ENCODE measurements around the gene ADGRF4. TPM values are rescaled to one million over a fixed set of nuclear protein-coding genes. Genes with fewer than 3 reads are reported as not detected.

The ADGRF4 gene
- total RNA-seq, 1 donor from 2014 or later = not detected

DNA sequence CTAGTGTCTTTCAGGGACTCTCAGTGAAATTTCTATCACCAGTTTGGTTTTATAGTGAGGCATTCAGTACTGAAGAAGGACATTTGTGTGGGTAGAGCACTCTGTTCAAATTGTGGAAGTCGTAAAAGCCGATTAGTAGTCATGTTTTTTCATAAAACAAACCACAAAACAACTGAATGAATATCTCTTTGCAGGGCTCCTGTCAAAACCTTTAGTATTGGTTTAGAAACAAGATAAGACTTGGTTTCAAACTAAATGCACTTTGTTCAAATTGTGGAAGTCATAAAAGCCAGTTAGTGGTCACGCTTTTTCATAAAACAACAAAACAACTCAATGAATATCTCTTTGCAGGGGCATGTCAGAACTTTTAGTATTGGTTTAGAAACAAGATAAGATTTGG, 23.8 kb downstream of the ADGRF4 start:
- Mint-ChIP-seq H3K27me3 (ENCODE audit: low read depth) (no peaks in the 10 kb centered on the region), H3K27ac (ENCODE audit: unreplicated experiment) (no peak overlapping the region), H3K36me3 (ENCODE audit: low read depth) (no peaks in the 10 kb centered on the region), H3K9me3 (peaks cover 8% of the 10 kb centered on the region), H3K4me3 (no peak overlapping the region), H3K4me1 (no peaks in the 10 kb centered on the region)
- no peak for DNase-seq (ENCODE audit: low read depth, low spot score)
- TF ChIP-seq, protein P1, sequence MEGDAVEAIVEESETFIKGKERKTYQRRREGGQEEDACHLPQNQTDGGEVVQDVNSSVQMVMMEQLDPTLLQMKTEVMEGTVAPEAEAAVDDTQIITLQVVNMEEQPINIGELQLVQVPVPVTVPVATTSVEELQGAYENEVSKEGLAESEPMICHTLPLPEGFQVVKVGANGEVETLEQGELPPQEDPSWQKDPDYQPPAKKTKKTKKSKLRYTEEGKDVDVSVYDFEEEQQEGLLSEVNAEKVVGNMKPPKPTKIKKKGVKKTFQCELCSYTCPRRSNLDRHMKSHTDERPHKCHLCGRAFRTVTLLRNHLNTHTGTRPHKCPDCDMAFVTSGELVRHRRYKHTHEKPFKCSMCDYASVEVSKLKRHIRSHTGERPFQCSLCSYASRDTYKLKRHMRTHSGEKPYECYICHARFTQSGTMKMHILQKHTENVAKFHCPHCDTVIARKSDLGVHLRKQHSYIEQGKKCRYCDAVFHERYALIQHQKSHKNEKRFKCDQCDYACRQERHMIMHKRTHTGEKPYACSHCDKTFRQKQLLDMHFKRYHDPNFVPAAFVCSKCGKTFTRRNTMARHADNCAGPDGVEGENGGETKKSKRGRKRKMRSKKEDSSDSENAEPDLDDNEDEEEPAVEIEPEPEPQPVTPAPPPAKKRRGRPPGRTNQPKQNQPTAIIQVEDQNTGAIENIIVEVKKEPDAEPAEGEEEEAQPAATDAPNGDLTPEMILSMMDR (conservative IDR thresholded peaks at IDR 0.05) = no peak

DNA sequence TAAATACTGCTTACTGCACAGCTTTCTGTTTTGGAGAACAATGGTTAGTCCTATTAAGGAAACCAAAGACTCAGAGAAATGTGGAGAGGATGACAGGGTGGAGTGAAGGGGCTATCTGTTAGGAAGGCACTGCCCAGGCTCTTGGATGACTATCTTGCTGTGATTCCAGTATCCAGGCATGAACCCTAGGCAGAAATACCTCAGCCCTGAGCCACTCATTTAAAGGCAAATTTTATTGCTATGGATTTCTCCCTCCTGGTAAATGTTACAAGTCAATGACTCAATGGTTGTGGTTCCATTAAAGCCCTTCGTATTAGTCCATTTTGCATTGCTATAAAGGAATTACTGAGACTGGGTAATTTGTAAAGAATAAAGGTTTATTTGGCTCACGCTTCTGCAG, 25.9 kb downstream of the ADGRF4 start:
- DNase-seq (ENCODE audit: low read depth, low spot score) = no peak
- Mint-ChIP-seq H3K27ac (ENCODE audit: unreplicated experiment) (no peak overlapping the region), H3K4me3 (no peak overlapping the region), H3K9me3 (peaks cover 8% of the 10 kb centered on the region), H3K36me3 (ENCODE audit: low read depth) (no peaks in the 10 kb centered on the region), H3K27me3 (ENCODE audit: low read depth) (no peaks in the 10 kb centered on the region), H3K4me1 (no peaks in the 10 kb centered on the region)
- TF ChIP-seq, protein P1 (conservative IDR thresholded peaks at IDR 0.05) = no peak

DNA sequence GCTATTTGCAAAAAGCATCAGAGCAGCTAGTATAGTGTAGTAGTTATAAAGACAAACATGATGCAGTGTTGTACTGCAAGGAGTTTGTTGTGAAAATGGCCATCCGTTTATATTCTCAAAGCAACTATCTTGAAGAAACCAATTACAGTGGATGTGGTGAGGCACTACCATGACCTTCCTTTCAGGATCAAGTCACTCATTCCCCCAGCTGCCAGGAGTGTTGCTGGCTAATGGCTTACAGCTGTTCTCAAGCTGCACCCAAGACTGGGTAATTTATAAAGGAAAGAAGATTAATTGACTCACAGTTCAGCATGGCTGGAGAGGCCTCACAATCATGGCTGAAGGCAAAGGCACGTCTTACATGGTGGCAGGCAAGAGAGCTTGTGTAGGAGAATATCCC, 29.0 kb downstream of the ADGRF4 start:
- H3K9me3 Mint-ChIP-seq = no peaks in the 10 kb centered on the region
- TF ChIP-seq, protein P1 (conservative IDR thresholded peaks at IDR 0.05) = no peak
- no peaks in the 10 kb centered on the region for H3K27me3 Mint-ChIP-seq (ENCODE audit: low read depth)
- no peaks in the 10 kb centered on the region for H3K4me1 Mint-ChIP-seq
- H3K36me3 Mint-ChIP-seq (ENCODE audit: low read depth) = no peaks in the 10 kb centered on the region
- H3K27ac Mint-ChIP-seq (ENCODE audit: unreplicated experiment) = no peak overlapping the region
- no peak for DNase-seq (ENCODE audit: low read depth, low spot score)
- no peak overlapping the region for H3K4me3 Mint-ChIP-seq

DNA sequence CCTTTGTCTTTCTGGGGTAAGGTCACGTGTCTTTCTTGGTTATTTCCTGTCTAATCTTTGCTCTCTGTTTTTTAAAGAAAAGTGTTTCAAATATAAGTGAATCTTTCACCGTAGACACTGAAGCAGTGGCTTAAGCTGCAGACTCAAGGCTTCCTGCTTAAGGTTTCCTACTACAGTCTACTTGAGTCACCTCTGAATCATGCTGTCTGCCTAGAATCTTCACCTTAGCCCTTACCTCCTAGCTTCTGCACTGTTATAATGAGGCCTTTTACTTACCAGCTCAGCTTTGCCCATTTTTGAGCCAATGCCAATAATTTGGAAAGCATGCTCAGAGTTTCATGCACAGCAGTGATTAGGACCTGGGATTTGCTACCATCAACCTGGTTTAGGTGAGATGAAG, 30.6 kb downstream of the ADGRF4 start:
- H3K36me3 Mint-ChIP-seq (ENCODE audit: low read depth) = no peaks in the 10 kb centered on the region
- H3K27me3 Mint-ChIP-seq (ENCODE audit: low read depth) = no peaks in the 10 kb centered on the region
- H3K4me3 Mint-ChIP-seq = no peak overlapping the region
- H3K4me1 Mint-ChIP-seq = no peaks in the 10 kb centered on the region
- no peak overlapping the region for H3K27ac Mint-ChIP-seq (ENCODE audit: unreplicated experiment)
- TF ChIP-seq, protein P1 (conservative IDR thresholded peaks at IDR 0.05) = no peak
- no peaks in the 10 kb centered on the region for H3K9me3 Mint-ChIP-seq
- DNase-seq (ENCODE audit: low read depth, low spot score) = no peak

DNA sequence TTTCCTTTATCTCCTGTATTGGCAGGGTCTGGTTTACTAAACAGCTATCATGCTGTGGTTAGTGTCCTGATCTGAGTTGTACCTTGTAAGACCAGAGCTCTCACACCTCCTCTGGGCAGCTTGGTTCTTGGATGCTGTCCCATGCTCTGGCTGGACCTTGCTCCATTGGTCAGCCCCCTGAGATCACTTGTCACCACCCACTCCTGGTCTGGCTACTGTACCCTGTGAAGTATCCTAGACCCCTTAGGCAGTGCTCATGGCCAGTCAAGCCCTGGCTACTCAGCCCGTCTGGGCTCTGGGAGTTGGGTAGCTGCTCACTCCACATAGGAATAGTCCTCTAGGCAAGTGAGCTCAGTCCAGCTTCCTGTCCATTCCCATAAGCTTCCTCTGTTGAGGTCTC, 31.1 kb downstream of the ADGRF4 start:
- Mint-ChIP-seq H3K4me3 (no peak overlapping the region), H3K27ac (ENCODE audit: unreplicated experiment) (no peak overlapping the region), H3K9me3 (no peaks in the 10 kb centered on the region), H3K36me3 (ENCODE audit: low read depth) (no peaks in the 10 kb centered on the region), H3K27me3 (ENCODE audit: low read depth) (no peaks in the 10 kb centered on the region), H3K4me1 (no peaks in the 10 kb centered on the region)
- TF ChIP-seq, protein P1 (conservative IDR thresholded peaks at IDR 0.05) = no peak
- DNase-seq (ENCODE audit: low read depth, low spot score) = no peak

All from neural crest cell (in vitro differentiated cells).